Measurements from ENCODE around the gene LCN9. TPM values are rescaled to one million over a fixed set of nuclear protein-coding genes. Genes with fewer than 3 reads are reported as not detected.

Gene LCN9
- total and polyA plus RNA-seq, 9 of the 15 experiments (the other 6 are each of a cell fraction or from before 2014, with no cell fraction given), result not detected

DNA sequence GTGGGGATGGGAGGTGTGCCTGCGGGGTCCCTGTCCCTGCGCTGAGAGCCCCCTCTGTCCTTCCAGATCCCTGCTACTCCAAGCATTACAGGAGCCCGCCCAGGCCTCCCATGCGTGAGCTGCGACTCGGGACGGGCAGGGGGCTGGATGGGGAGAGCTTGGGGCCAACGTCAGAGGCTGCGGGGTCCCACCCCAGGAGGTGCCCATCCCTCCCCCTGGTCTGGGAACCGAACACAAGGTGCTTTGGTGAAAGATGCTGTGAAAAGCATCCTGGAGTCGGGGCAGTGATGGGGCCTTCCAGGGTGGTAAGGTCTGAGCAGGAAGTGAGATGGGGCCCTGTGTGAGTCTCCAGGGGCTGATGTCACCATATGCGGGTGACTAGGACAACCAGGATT, 2.7 kb downstream of the LCN9 start (continued):
- TF ChIP-seq, protein P1, sequence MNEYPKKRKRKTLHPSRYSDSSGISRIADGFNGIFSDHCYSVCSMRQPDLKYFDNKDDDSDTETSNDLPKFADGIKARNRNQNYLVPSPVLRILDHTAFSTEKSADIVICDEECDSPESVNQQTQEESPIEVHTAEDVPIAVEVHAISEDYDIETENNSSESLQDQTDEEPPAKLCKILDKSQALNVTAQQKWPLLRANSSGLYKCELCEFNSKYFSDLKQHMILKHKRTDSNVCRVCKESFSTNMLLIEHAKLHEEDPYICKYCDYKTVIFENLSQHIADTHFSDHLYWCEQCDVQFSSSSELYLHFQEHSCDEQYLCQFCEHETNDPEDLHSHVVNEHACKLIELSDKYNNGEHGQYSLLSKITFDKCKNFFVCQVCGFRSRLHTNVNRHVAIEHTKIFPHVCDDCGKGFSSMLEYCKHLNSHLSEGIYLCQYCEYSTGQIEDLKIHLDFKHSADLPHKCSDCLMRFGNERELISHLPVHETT (CRISPR knock-in tag; conservative IDR thresholded peaks at IDR 0.05 in 1 of 2, IDR thresholded peaks at IDR 0.05 in 1 of 2), result no peak
- TF ChIP-seq CBFA2T2 (conservative IDR thresholded peaks at IDR 0.05), result no peak
- TF ChIP-seq ZNF316 (IDR thresholded peaks at IDR 0.05), result no peak

DNA sequence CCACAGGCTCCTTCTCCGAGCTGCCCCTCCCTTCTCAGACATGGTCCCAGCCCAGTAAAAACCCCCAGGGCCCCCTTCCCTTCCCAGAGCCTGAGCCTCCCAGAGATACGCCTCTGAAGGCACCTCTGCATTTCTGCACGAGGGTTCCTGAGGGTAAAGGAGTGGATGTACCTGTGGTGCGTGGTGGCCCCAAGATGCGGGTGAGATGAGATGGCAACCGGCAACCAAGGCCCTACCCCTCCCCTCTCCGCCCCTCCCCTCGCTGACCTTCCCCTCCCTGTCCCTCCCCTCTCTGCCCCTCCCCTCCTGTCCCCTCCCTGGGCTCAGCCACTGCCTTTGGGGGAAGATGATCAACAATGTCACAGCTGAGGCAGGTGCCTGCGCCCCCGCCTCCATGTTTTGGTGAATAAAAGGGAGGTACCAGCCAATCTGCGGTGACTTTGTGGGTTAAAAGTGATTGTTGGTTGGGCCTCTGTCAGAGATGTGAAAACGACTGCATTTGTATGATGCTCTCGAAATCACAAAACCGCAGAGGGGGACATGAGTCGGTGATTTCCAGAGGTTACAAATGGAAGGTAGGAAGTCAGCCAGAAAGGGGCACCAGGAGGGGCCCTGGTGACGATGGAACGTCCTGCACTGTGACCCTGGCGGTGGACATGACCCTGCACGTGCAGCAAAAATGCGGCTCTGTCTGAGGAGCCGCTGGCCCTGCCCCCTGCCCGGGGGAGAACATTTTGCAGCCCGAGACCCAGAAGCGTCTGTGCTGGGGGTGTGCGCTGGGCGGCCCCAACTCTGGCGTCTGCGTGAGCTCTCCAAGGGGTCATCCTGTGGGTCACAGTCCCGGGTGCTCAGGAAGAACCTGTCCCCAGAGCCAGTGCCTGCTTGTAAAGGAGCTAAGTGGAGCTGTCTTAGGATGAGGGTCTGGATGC, 3.7 kb downstream of the LCN9 start:
- H3K27me3 ChIP-seq (ENCODE audit: control insufficient read depth in 2 of 2, insufficient read depth in 2 of 2, low read length in 2 of 2), result peaks cover 11 to 50% of the 10 kb centered on the region in 2 experiments; a peak in 3 of 5 replicates
- in situ Hi-C loops (cut with MboI) (no loop called here), intact Hi-C loops (cut with micrococcal nuclease) (no loop called here)
- ATAC-seq (no peak), DNase-seq (ENCODE audit: extremely low read depth in 1 of 4, low spot score in 3 of 4) (no peak), FAIRE-seq (no peak)
- WGBS (ENCODE audit: insufficient coverage, low coverage, missing lambda C conversion rate), result 1% methylated on average over 22 of the region's 29 CpGs
- H3K9me3 ChIP-seq (replicated peaks; ENCODE audit: control insufficient read depth, insufficient read depth, low read depth, low read length), result no peaks in the 10 kb centered on the region
- ChIA-PET POLR2A (interaction anchor here (0.6 kb wide), 1 partner anchor 69 kb away, joined by 3 read pairs; no protein-coding TSS in a partner anchor), CTCF (ENCODE audit: low intra/inter-chr PET ratio) (no interaction called here)
- no peak overlapping the region for H3K27ac ChIP-seq (ENCODE audit: extremely low read depth, low read depth, low read length)
- no peak overlapping the region for H2AFZ ChIP-seq (ENCODE audit: low read depth, low read length)
- H3K4me3 ChIP-seq, result no peak overlapping the region
- H3K9ac ChIP-seq (ENCODE audit: insufficient read depth in 1 of 2, low read depth in 2 of 2, low read length in 2 of 2), result no peak overlapping the region
- peaks cover 7% of the 10 kb centered on the region; the same call in 1 of the 2 replicates for H4K20me1 ChIP-seq (replicated peaks; ENCODE audit: control insufficient read depth, insufficient read depth, low read length)
- H3K36me3 ChIP-seq (ENCODE audit: control insufficient read depth, insufficient read depth, low read length), result no peaks in the 10 kb centered on the region
- no peaks in the 10 kb centered on the region for H3K79me2 ChIP-seq (ENCODE audit: control insufficient read depth, insufficient read depth, low read length)
- peaks cover 0 to 8% of the 10 kb centered on the region in 2 experiments; a peak in 1 of 5 replicates for H3K4me1 ChIP-seq (replicated peaks in 1 of 2; ENCODE audit: control insufficient read depth in 2 of 2, insufficient read depth in 2 of 2, low read length in 2 of 2)
- no TSS peak for BruUV-seq (replicated peaks)
- no peaks in the 10 kb centered on the region for H3K9me1 ChIP-seq (ENCODE audit: control insufficient read depth, insufficient read depth, low read length)
- no peak overlapping the region for H3K4me2 ChIP-seq (ENCODE audit: insufficient read depth, low read length)
- TF ChIP-seq ZNF445 (CRISPR knock-in tag; IDR thresholded peaks at IDR 0.05; ENCODE audit: low read depth) (no peak), ETV5 (CRISPR knock-in tag; IDR thresholded peaks at IDR 0.05; ENCODE audit: low read depth) (no peak), SMARCC2 (IDR thresholded peaks at IDR 0.05; ENCODE audit: low read depth) (no peak), BRCA1 (IDR thresholded peaks at IDR 0.05) (no peak), BRCA1 (CRISPR knock-in tag; IDR thresholded peaks at IDR 0.05) (no peak), ELF1 (tag; IDR thresholded peaks at IDR 0.05) (no peak), DIDO1 (tag; IDR thresholded peaks at IDR 0.05; ENCODE audit: low read depth) (no peak)

Data from K562 (cell line).